Measurements from ENCODE around the gene SIRT7. TPM values are rescaled to one million over a fixed set of nuclear protein-coding genes. Genes with fewer than 3 reads are reported as not detected.

SIRT7 gene
- total RNA-seq, 6 experiments from 2014 or later = 7.4 to 15.0 (median 12.2) TPM

GRCh38 chr17:81927653-81928543 lies 9.9 kb upstream of the SIRT7 start, which contains the start of gene MAFG:
MAFG (minus strand) TSS chr17:81927735; CDS start chr17:81923185, 4,550 bp downstream.
- no peaks in the 10 kb centered on the region for H3K27me3 ChIP-seq
- DNase-seq (peak; percentile 92 to 93 (median 93)), ATAC-seq (peak; percentile 15 to 53 (median 32))
- intact Hi-C loops (cut with DNase I) = no loop called here
- peak within 1 kb of the TSS; percentile 84 to 97 (median 97) for H3K27ac ChIP-seq
- H3K9me3 ChIP-seq = no peaks in the 10 kb centered on the region
- H3K4me3 ChIP-seq = peak within 1 kb of the TSS; percentile 69 to 96 (median 86)
- no peaks in the 10 kb centered on the region for H3K36me3 ChIP-seq
- WGBS (ENCODE audit: insufficient coverage, low coverage, low lambda C conversion rate, missing lambda C conversion rate) = 2% methylated on average over 9 of the region's 98 CpGs
- H3K4me1 ChIP-seq = peaks cover 0 to 37% (median 16%) of the 10 kb centered on the region in 4 donors
- TF ChIP-seq CTCF (IDR thresholded peaks at IDR 0.05) (peak in 3 of 4 donors; percentile 9 to 19 (median 15)), POLR2A (IDR thresholded peaks at IDR 0.05) (peak; percentile 67)

- Histone ChIP-seq H3K27me3 (no peaks in the 10 kb centered on the region), H3K9me3 (no peaks in the 10 kb centered on the region), H3K36me3 (peaks cover 0 to 5% (median 2%) of the 10 kb centered on the region in 4 donors), H3K27ac (peak overlapping the region; percentile 84 to 97 (median 97)), H3K4me1 (peaks cover 0 to 44% (median 22%) of the 10 kb centered on the region in 4 donors), H3K4me3 (peak overlapping the region; percentile 69 to 96 (median 86))
- TF ChIP-seq CTCF (IDR thresholded peaks at IDR 0.05) (no peak), POLR2A (IDR thresholded peaks at IDR 0.05) (no peak)
- WGBS (ENCODE audit: insufficient coverage, low coverage, low lambda C conversion rate, missing lambda C conversion rate) = 0% methylated on average over 6 of the region's 78 CpGs
- ATAC-seq (no peak), DNase-seq (no peak)
- intact Hi-C loops (cut with DNase I) = no loop called here
These were observed 9.2 kb upstream of the SIRT7 start for GRCh38 chr17:81927152-81927652.

- TF ChIP-seq CTCF (IDR thresholded peaks at IDR 0.05) (no peak), POLR2A (IDR thresholded peaks at IDR 0.05) (peak; percentile 73)
- no peaks in the 10 kb centered on the region for H3K9me3 ChIP-seq
- intact Hi-C loops (cut with DNase I) = no loop called here
- peaks cover 0 to 10% (median 4%) of the 10 kb centered on the region in 4 donors for H3K36me3 ChIP-seq
- peak overlapping the region; percentile 84 to 97 (median 97) for H3K27ac ChIP-seq
- ATAC-seq (peak; percentile 64 to 71 (median 68)), DNase-seq (peak; percentile 89 to 92 (median 92))
- peaks cover 0 to 50% (median 27%) of the 10 kb centered on the region in 4 donors for H3K4me1 ChIP-seq
- 0% methylated on average over 14 of the region's 46 CpGs for WGBS (ENCODE audit: insufficient coverage, low coverage, low lambda C conversion rate, missing lambda C conversion rate)
- H3K27me3 ChIP-seq = no peaks in the 10 kb centered on the region
- H3K4me3 ChIP-seq = peak overlapping the region; percentile 69 to 96 (median 86)
These were observed 8.6 kb upstream of the SIRT7 start for GRCh38 chr17:81926451-81927151.

GRCh38 chr17:81925860-81926450 lies 8.0 kb upstream of the SIRT7 start:
- peaks cover 0 to 10% (median 4%) of the 10 kb centered on the region in 4 donors for H3K36me3 ChIP-seq
- WGBS (ENCODE audit: insufficient coverage, low coverage, low lambda C conversion rate, missing lambda C conversion rate) = 34% methylated on average over 6 of the region's 10 CpGs
- intact Hi-C loops (cut with DNase I) = no loop called here
- H3K4me1 ChIP-seq = peaks cover 0 to 56% (median 30%) of the 10 kb centered on the region in 4 donors
- ATAC-seq = no peak
- TF ChIP-seq CTCF (IDR thresholded peaks at IDR 0.05) (no peak), POLR2A (IDR thresholded peaks at IDR 0.05) (no peak)
- H3K27ac ChIP-seq = peak overlapping the region; percentile 84 to 97 (median 97)
- no peak for DNase-seq
- H3K4me3 ChIP-seq = peak overlapping the region; percentile 69 to 96 (median 86)
- no peaks in the 10 kb centered on the region for H3K27me3 ChIP-seq
- H3K9me3 ChIP-seq = no peaks in the 10 kb centered on the region
